NCI-H146 treated with DMSO at 0.1 percent for 48 hours (cell line): ENCODE measurements around the gene TBR1.

Experiments
- DNase-seq: peaks from one replicate; lab custom pipeline; 2025; ENCODE audit not compliant: unreplicated experiment; lab: John Stamatoyannopoulos, UW

TBR1 gene

GRCh38 chr2:161426922-161427663 lies 11.0 kb downstream of the TBR1 start:
- no peak for DNase-seq

GRCh38 chr2:161427664-161428587 lies 11.8 kb downstream of the TBR1 start:
- no peak for DNase-seq

GRCh38 chr2:161430386-161430785 lies 14.3 kb downstream of the TBR1 start:
- no peak for DNase-seq

GRCh38 chr2:161432107-161432506 lies 16.0 kb downstream of the TBR1 start:
- no peak for DNase-seq

GRCh38 chr2:161434118-161434517 lies 18.0 kb downstream of the TBR1 start:
- DNase-seq, result no peak

GRCh38 chr2:161436411-161436810 lies 20.3 kb downstream of the TBR1 start:
- no peak for DNase-seq

GRCh38 chr2:161438598-161438997 lies 22.5 kb downstream of the TBR1 start:
- DNase-seq, result no peak

GRCh38 chr2:161445097-161445496 lies 29.0 kb downstream of the TBR1 start:
- no peak for DNase-seq

- DNase-seq, result no peak
Observed at GRCh38 chr2:161448431-161448830, 32.3 kb downstream of the TBR1 start.

- no peak for DNase-seq
Observed at GRCh38 chr2:161471631-161472030, 55.5 kb downstream of the TBR1 start.

GRCh38 chr2:161474920-161475319 lies 58.8 kb downstream of the TBR1 start:
- DNase-seq, result no peak
